Liver (tissue), 9 donors: ENCODE results near the gene LRCOL1. TPM values are rescaled to one million over a fixed set of nuclear protein-coding genes. Genes with fewer than 3 reads are reported as not detected.

Experiments
- DNase-seq: peaks from one replicate; pipeline ENCODE4 v3.0.0-alpha.2; 2017; ENCODE audit warnings: low spot score
- H3K27ac ChIP-seq, 2 donors: one replicate each; pipeline ENCODE4 v1.7.0; 2013; ENCODE audit warnings: inconsistent platforms in 2 of 2, low read length in 2 of 2, control low read depth in 1 of 2, low read depth in 1 of 2, mild to moderate bottlenecking in 1 of 2
- H3K27me3 ChIP-seq, 4 donors: one replicate each; pipeline versions ENCODE4 v1.6.1 to v1.7.0; 2013; ENCODE audit warnings: low read length in 3 of 4, inconsistent platforms in 1 of 4, mild to moderate bottlenecking in 1 of 4, moderate library complexity in 1 of 4; ENCODE audit not compliant: control insufficient read depth in 4 of 4, insufficient read depth in 4 of 4
- H3K36me3 ChIP-seq, 4 donors: one replicate each; pipeline versions ENCODE4 v1.6.1 to v1.7.0; 2013; ENCODE audit warnings: low read length in 3 of 4, mild to moderate bottlenecking in 3 of 4, low read depth in 1 of 4, moderate library complexity in 1 of 4; ENCODE audit not compliant: control insufficient read depth in 4 of 4, insufficient read depth in 3 of 4
- H3K4me1 ChIP-seq, 4 donors: one replicate each; pipeline versions ENCODE4 v1.6.1 to v1.7.0; 2013; ENCODE audit warnings: low read length in 3 of 4, mild to moderate bottlenecking in 3 of 4, moderate library complexity in 1 of 4; ENCODE audit not compliant: control insufficient read depth in 4 of 4, insufficient read depth in 4 of 4
- H3K4me3 ChIP-seq, 3 donors: one replicate each; pipeline versions ENCODE4 v1.6.1 to v1.7.0; 2013; ENCODE audit warnings: low read length in 3 of 3, control low read depth in 1 of 3, low read depth in 1 of 3, mild to moderate bottlenecking in 1 of 3
- H3K9ac ChIP-seq, 2 donors: one replicate each; pipeline ENCODE4 v1.7.0; 2013; ENCODE audit warnings: low read length in 2 of 2, mild to moderate bottlenecking in 2 of 2, moderate library complexity in 2 of 2, control low read depth in 1 of 2, low read depth in 1 of 2
- H3K9me3 ChIP-seq, 4 donors: one replicate each; pipeline versions ENCODE4 v1.6.1 to v1.7.0; 2013; ENCODE audit warnings: low read length in 3 of 4; ENCODE audit not compliant: control insufficient read depth in 4 of 4
- EGR1 ChIP-seq, 2 donors: IDR thresholded peaks; 2 replicates each; pipeline ENCODE4 v1.6.1; 2016 to 2018; ENCODE audit warnings: antibody characterized with exemption in 2 of 2, low read depth in 2 of 2
- FOXA2 ChIP-seq: IDR thresholded peaks from 2 replicates; pipeline ENCODE4 v1.6.1; 2016; ENCODE audit warnings: antibody characterized with exemption
- GABPA ChIP-seq, 2 donors: IDR thresholded peaks in 1 of 2; conservative IDR thresholded peaks in 1 of 2; 2 replicates each; pipeline ENCODE4 v1.6.1; 2016; ENCODE audit warnings: antibody characterized with exemption in 2 of 2, mild to moderate bottlenecking in 1 of 2, moderate library complexity in 1 of 2
- HNF4A ChIP-seq, 2 donors: conservative IDR thresholded peaks; 2 replicates each; pipeline ENCODE4 v1.6.1; 2016; ENCODE audit warnings: antibody characterized with exemption in 2 of 2, mild to moderate bottlenecking in 2 of 2
- HNF4G ChIP-seq: IDR thresholded peaks from 2 replicates; pipeline ENCODE4 v1.6.1; 2016; ENCODE audit warnings: antibody characterized with exemption
- JUND ChIP-seq, 2 donors: IDR thresholded peaks; 2 replicates each; pipeline ENCODE4 v1.6.1; 2016; ENCODE audit warnings: antibody characterized with exemption in 2 of 2
- NR2F2 ChIP-seq: IDR thresholded peaks from 2 replicates; pipeline ENCODE4 v1.6.1; 2016; ENCODE audit warnings: antibody characterized with exemption
- RAD21 ChIP-seq, 2 donors: IDR thresholded peaks; 2 replicates each; pipeline ENCODE4 v1.6.1; 2016; ENCODE audit warnings: antibody characterized with exemption in 2 of 2, mild to moderate bottlenecking in 2 of 2
- RXRA ChIP-seq, 2 donors: IDR thresholded peaks; 2 replicates each; pipeline ENCODE4 v1.6.1; 2017 to 2018; ENCODE audit warnings: antibody characterized with exemption in 2 of 2, mild to moderate bottlenecking in 1 of 2
- SP1 ChIP-seq: IDR thresholded peaks from 2 replicates; pipeline ENCODE4 v1.6.1; 2018; ENCODE audit warnings: antibody characterized with exemption, mild to moderate bottlenecking
- TAF1 ChIP-seq: conservative IDR thresholded peaks from 2 replicates; pipeline ENCODE4 v1.6.1; 2016; ENCODE audit warnings: antibody characterized with exemption, mild to moderate bottlenecking
- YY1 ChIP-seq: IDR thresholded peaks from 2 replicates; pipeline ENCODE4 v1.6.1; 2016; ENCODE audit warnings: antibody characterized with exemption, mild to moderate bottlenecking
- WGBS: extraction: QIAGEN DNeasy Blood & Tissue Kit; methylation state at CpG from one replicate; pipeline ENCODE4 v1.1.7; 2013; 5-methylcytosine and 5-hydroxymethylcytosine counted together
- polyA plus RNA-seq, 2 donors: library from polyadenylated mRNA; stranded (reverse) in 1 of 2; unstranded in 1 of 2; fragments of 200-250 nt in 1 of 2; fragments of >200 nt in 1 of 2; fragmentation: Nextera tagmentation in 1 of 2; extraction: Ambion mirVana in 1 of 2; gene quantifications; one replicate each; pipeline versions ENCODE4 v1.2.1 to v1.2.3, GENCODE V29; 2013 to 2015
- total RNA-seq, 2 donors: library from RNA; depleted of rRNA; stranded (reverse); fragments of >200 nt; gene quantifications; one replicate each; pipeline ENCODE4 v1.2.3, GENCODE V29; 2014
- TF ChIP-seq, protein P1 (sequence below): fragments of 150-350 bp; IDR thresholded peaks from 2 replicates; pipeline ENCODE4 v1.5.1; 2017; ENCODE audit warnings: improper control_type of control experiment, low read depth, low read length; ENCODE audit not compliant: missing input control
- TF ChIP-seq, protein P2 (sequence below): IDR thresholded peaks from 2 replicates; pipeline ENCODE4 v1.6.1; 2016; ENCODE audit warnings: antibody characterized with exemption
- TF ChIP-seq, protein P3 (sequence below): IDR thresholded peaks from 2 replicates; pipeline ENCODE4 v1.6.1; 2016; ENCODE audit warnings: antibody characterized with exemption
- TF ChIP-seq, protein P4 (sequence below): IDR thresholded peaks from 2 replicates; pipeline ENCODE4 v1.6.1; 2016; ENCODE audit warnings: antibody characterized with exemption
- TF ChIP-seq, protein P5 (sequence below): IDR thresholded peaks from 2 replicates; pipeline ENCODE4 v1.6.1; 2016; ENCODE audit warnings: antibody characterized with exemption, mild to moderate bottlenecking
- donor health status: healthy.
- donor health status: healthy.
- donor health status: healthy.
- donor health status: healthy.
- donor health status: healthy.

LRCOL1 gene
- total and polyA plus RNA-seq, 4 donors = 2.6 to 40.7 (median 5.9) TPM; not detected in 1

DNA sequence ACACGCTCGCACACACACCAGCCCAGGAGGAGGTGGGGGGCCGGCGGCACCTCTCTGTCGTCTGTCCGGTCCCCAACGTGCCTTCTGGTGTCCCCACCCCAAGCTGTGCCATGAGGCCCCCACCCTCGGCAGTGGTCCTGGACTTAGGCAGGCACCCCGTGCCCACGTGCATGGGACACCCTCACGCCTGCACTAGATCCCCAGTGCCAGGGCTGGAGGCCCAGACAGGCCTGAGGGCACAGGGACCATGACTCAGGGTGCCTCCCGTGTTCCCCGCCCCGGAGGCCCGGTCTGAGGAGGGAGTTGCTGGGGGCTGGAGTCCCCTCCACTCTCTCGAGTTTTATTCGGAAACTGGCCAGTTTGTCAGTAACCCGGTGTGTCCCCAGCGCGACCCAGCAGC is 38.8 kb downstream of the LRCOL1 start:
- Histone ChIP-seq H3K27me3 (no peaks in the 10 kb centered on the region), H3K27ac (no peak overlapping the region), H3K9me3 (no peaks in the 10 kb centered on the region), H3K4me3 (no peak overlapping the region), H3K4me1 (no peaks in the 10 kb centered on the region), H3K9ac (no peak overlapping the region), H3K36me3 (peaks cover 0 to 23% (median 10%) of the 10 kb centered on the region in 4 donors)
- no peak for DNase-seq
- 96% methylated on average over 20 of the region's 20 CpGs for WGBS
- TF ChIP-seq JUND (IDR thresholded peaks at IDR 0.05) (no peak), NR2F2 (no peak), FOXA2 (no peak), RAD21 (IDR thresholded peaks at IDR 0.05) (no peak), GABPA (IDR thresholded peaks at IDR 0.05 in 1 of 2, conservative IDR thresholded peaks at IDR 0.05 in 1 of 2) (no peak), HNF4G (no peak), EGR1 (IDR thresholded peaks at IDR 0.05; ENCODE audit: low read depth in 2 of 2) (no peak), SP1 (no peak), HNF4A (conservative IDR thresholded peaks at IDR 0.05) (no peak), YY1 (no peak), RXRA (IDR thresholded peaks at IDR 0.05) (no peak), TAF1 (no peak)
- TF ChIP-seq, protein P1, sequence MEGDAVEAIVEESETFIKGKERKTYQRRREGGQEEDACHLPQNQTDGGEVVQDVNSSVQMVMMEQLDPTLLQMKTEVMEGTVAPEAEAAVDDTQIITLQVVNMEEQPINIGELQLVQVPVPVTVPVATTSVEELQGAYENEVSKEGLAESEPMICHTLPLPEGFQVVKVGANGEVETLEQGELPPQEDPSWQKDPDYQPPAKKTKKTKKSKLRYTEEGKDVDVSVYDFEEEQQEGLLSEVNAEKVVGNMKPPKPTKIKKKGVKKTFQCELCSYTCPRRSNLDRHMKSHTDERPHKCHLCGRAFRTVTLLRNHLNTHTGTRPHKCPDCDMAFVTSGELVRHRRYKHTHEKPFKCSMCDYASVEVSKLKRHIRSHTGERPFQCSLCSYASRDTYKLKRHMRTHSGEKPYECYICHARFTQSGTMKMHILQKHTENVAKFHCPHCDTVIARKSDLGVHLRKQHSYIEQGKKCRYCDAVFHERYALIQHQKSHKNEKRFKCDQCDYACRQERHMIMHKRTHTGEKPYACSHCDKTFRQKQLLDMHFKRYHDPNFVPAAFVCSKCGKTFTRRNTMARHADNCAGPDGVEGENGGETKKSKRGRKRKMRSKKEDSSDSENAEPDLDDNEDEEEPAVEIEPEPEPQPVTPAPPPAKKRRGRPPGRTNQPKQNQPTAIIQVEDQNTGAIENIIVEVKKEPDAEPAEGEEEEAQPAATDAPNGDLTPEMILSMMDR = no peak
- TF ChIP-seq, protein P2, sequence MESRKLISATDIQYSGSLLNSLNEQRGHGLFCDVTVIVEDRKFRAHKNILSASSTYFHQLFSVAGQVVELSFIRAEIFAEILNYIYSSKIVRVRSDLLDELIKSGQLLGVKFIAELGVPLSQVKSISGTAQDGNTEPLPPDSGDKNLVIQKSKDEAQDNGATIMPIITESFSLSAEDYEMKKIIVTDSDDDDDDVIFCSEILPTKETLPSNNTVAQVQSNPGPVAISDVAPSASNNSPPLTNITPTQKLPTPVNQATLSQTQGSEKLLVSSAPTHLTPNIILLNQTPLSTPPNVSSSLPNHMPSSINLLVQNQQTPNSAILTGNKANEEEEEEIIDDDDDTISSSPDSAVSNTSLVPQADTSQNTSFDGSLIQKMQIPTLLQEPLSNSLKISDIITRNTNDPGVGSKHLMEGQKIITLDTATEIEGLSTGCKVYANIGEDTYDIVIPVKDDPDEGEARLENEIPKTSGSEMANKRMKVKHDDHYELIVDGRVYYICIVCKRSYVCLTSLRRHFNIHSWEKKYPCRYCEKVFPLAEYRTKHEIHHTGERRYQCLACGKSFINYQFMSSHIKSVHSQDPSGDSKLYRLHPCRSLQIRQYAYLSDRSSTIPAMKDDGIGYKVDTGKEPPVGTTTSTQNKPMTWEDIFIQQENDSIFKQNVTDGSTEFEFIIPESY = no peak
- TF ChIP-seq, protein P3, sequence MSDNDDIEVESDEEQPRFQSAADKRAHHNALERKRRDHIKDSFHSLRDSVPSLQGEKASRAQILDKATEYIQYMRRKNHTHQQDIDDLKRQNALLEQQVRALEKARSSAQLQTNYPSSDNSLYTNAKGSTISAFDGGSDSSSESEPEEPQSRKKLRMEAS = no peak

DNA sequence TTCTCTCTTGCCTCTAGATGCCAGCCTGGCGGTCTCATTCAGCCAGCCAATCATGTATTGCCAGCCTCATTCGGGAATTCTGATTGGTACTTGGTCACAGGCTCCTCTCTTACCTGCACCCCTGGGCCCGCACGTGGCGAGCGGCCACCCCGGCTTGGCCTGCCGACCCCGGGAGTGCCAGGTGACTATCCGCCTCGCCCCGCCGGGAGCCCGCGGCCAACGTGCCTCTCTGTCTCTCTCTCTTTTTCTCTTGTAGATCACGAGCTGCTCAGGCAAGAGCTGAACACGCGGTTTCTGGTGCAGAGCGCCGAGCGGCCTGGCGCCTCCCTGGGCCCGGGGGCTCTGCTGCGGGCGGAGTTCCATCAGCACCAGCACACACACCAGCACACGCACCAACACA is 39.3 kb downstream of the LRCOL1 start:
- DNase-seq = no peak
- Histone ChIP-seq H3K36me3 (peaks cover 0 to 19% (median 9%) of the 10 kb centered on the region in 4 donors), H3K27me3 (no peaks in the 10 kb centered on the region), H3K27ac (no peak overlapping the region), H3K4me1 (no peaks in the 10 kb centered on the region), H3K4me3 (no peak overlapping the region), H3K9ac (no peak overlapping the region), H3K9me3 (no peaks in the 10 kb centered on the region)
- TF ChIP-seq NR2F2 (no peak), HNF4G (no peak), GABPA (IDR thresholded peaks at IDR 0.05 in 1 of 2, conservative IDR thresholded peaks at IDR 0.05 in 1 of 2) (no peak), FOXA2 (no peak), RXRA (IDR thresholded peaks at IDR 0.05) (no peak)
- TF ChIP-seq, protein P4, sequence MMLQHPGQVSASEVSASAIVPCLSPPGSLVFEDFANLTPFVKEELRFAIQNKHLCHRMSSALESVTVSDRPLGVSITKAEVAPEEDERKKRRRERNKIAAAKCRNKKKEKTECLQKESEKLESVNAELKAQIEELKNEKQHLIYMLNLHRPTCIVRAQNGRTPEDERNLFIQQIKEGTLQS = no peak
- TF ChIP-seq, protein P3 = no peak
- TF ChIP-seq, protein P5, sequence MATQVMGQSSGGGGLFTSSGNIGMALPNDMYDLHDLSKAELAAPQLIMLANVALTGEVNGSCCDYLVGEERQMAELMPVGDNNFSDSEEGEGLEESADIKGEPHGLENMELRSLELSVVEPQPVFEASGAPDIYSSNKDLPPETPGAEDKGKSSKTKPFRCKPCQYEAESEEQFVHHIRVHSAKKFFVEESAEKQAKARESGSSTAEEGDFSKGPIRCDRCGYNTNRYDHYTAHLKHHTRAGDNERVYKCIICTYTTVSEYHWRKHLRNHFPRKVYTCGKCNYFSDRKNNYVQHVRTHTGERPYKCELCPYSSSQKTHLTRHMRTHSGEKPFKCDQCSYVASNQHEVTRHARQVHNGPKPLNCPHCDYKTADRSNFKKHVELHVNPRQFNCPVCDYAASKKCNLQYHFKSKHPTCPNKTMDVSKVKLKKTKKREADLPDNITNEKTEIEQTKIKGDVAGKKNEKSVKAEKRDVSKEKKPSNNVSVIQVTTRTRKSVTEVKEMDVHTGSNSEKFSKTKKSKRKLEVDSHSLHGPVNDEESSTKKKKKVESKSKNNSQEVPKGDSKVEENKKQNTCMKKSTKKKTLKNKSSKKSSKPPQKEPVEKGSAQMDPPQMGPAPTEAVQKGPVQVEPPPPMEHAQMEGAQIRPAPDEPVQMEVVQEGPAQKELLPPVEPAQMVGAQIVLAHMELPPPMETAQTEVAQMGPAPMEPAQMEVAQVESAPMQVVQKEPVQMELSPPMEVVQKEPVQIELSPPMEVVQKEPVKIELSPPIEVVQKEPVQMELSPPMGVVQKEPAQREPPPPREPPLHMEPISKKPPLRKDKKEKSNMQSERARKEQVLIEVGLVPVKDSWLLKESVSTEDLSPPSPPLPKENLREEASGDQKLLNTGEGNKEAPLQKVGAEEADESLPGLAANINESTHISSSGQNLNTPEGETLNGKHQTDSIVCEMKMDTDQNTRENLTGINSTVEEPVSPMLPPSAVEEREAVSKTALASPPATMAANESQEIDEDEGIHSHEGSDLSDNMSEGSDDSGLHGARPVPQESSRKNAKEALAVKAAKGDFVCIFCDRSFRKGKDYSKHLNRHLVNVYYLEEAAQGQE = no peak
- 97% methylated on average over 27 of the region's 27 CpGs for WGBS
